ENCODE data around the gene USP32. TPM values are rescaled to one million over a fixed set of nuclear protein-coding genes. Genes with fewer than 3 reads are reported as not detected.
A peak's percentile ranks its signal among the peaks of the same experiment; 100 is the strongest.

Gene USP32
- total RNA-seq, 1 donor from 2014 or later = 30.9 TPM

GRCh38 chr17:60155427-60155814 is 236.5 kb downstream of the USP32 start:
- no peak for ATAC-seq (ENCODE audit: poor library complexity)
- no peak for DNase-seq
- intact Hi-C loops (cut with DNase I) = no loop called here

GRCh38 chr17:60154616-60155426 is 237.1 kb downstream of the USP32 start:
- DNase-seq (peak; percentile 53), ATAC-seq (ENCODE audit: poor library complexity) (peak; percentile 40)
- intact Hi-C loops (cut with DNase I) = no loop called here

GRCh38 chr17:60153606-60154390 is 238.1 kb downstream of the USP32 start:
- ATAC-seq (ENCODE audit: poor library complexity) = no peak

GRCh38 chr17:60151355-60151754 is 240.6 kb downstream of the USP32 start:
- intact Hi-C loops (cut with DNase I) = no loop called here
- DNase-seq = peak; percentile 12
- ATAC-seq (ENCODE audit: poor library complexity) = no peak

More at GRCh38 chr17:60153606-60154390, 238.1 kb downstream of the USP32 start:
- intact Hi-C loops (cut with DNase I) = no loop called here
- peak; percentile 14 for DNase-seq

GRCh38 chr17:60149691-60150582 is 242.0 kb downstream of the USP32 start, which contains the start of gene CA4:
TSS of gene CA4 (plus strand) at chr17:60149973. CDS start at chr17:60150035, 62 bp downstream.
- intact Hi-C loops (cut with DNase I) = loop anchor here (10.0 kb wide), 1 partner anchor 285 kb away; no protein-coding TSS in a partner anchor
- DNase-seq = peak; percentile 50
- peak; percentile 42 for ATAC-seq (ENCODE audit: poor library complexity)

GRCh38 chr17:60148373-60148772 is 243.6 kb downstream of the USP32 start:
- ATAC-seq (ENCODE audit: poor library complexity) = no peak
- no peak for DNase-seq

GRCh38 chr17:60147553-60148223 is 244.2 kb downstream of the USP32 start:
- intact Hi-C loops (cut with DNase I) = loop anchor here (10.0 kb wide), 1 partner anchor 287 kb away; no protein-coding TSS in a partner anchor
- DNase-seq (peak; percentile 42), ATAC-seq (ENCODE audit: poor library complexity) (no peak)

More at GRCh38 chr17:60148373-60148772, 243.6 kb downstream of the USP32 start:
- intact Hi-C loops (cut with DNase I) = loop anchor here (10.0 kb wide), 1 partner anchor 286 kb away; no protein-coding TSS in a partner anchor

- no peak for ATAC-seq (ENCODE audit: poor library complexity)
- DNase-seq = no peak
- intact Hi-C loops (cut with DNase I) = loop anchor here (10.0 kb wide), 1 partner anchor 289 kb away; no protein-coding TSS in a partner anchor
Observed at GRCh38 chr17:60146206-60146605, 245.7 kb downstream of the USP32 start.

GRCh38 chr17:60145006-60145935 is 246.7 kb downstream of the USP32 start:
- ATAC-seq (ENCODE audit: poor library complexity) (no peak), DNase-seq (no peak)
- intact Hi-C loops (cut with DNase I) = loop anchor here (10.0 kb wide), 1 partner anchor 290 kb away; no protein-coding TSS in a partner anchor

- peak; percentile 89 for DNase-seq
- intact Hi-C loops (cut with DNase I) = loop anchor here (10.0 kb wide), 1 partner anchor 292 kb away; no protein-coding TSS in a partner anchor
- ATAC-seq (ENCODE audit: poor library complexity) = peak; percentile 79
Observed at GRCh38 chr17:60142872-60143499, 248.9 kb downstream of the USP32 start.

GRCh38 chr17:60141111-60142018 is 250.6 kb downstream of the USP32 start:
- intact Hi-C loops (cut with DNase I) = loop anchor here (10.0 kb wide), 1 partner anchor 293 kb away; no protein-coding TSS in a partner anchor
- ATAC-seq (ENCODE audit: poor library complexity) (no peak), DNase-seq (peak; percentile 55)

- intact Hi-C loops (cut with DNase I) = loop anchor here (10.0 kb wide), 1 partner anchor 295 kb away; no protein-coding TSS in a partner anchor
- peak; percentile 60 for ATAC-seq (ENCODE audit: poor library complexity)
- peak; percentile 81 for DNase-seq
Observed at GRCh38 chr17:60139438-60140285, 252.3 kb downstream of the USP32 start.

- DNase-seq (no peak), ATAC-seq (ENCODE audit: poor library complexity) (no peak)
- intact Hi-C loops (cut with DNase I) = no loop called here
Observed at GRCh38 chr17:60138769-60139437, 253.0 kb downstream of the USP32 start.

- ATAC-seq (ENCODE audit: poor library complexity) = no peak
- intact Hi-C loops (cut with DNase I) = no loop called here
- no peak for DNase-seq
Observed at GRCh38 chr17:60137731-60138130, 254.2 kb downstream of the USP32 start.

All from Right ventricle myocardium superior (tissue), 1 donor.